Peyer's patch (tissue), 4 donors: ENCODE measurements around the gene POLR3GL.

Experiments used
- CTCF ChIP-seq, 6 experiments: fragments of 450-650 bp in 4 of 6; fragments of 200-600 bp in 2 of 6; sonication (generic) in 1 of 6; IDR thresholded peaks; one replicate each; pipeline ENCODE4 v1.5.1; 2017 to 2019; ENCODE audit warnings: antibody characterized with exemption in 6 of 6, mild to moderate bottlenecking in 3 of 6, moderate library complexity in 1 of 6
- POLR2A ChIP-seq, 2 donors: fragments of 450-650 bp; IDR thresholded peaks; one replicate each; pipeline ENCODE4 v1.5.1; 2017; ENCODE audit warnings: antibody characterized with exemption in 2 of 2, mild to moderate bottlenecking in 2 of 2, moderate library complexity in 2 of 2

GRCh38 chr1:145961425-145962156 lies 2.9 kb upstream of the POLR3GL start:
- no peak for TF ChIP-seq POLR2A (IDR thresholded peaks at IDR 0.05)
- no peak for TF ChIP-seq CTCF (IDR thresholded peaks at IDR 0.05)
